Stimulated activated CD8-positive, alpha-beta memory T cell treated with anti-CD3 and anti-CD28 coated beads, Interleukin-2, amount 100 ng/mL, for 1 hour (primary cell): ENCODE data around the gene CEACAM3.
"Not testable (repeated sequence)": the region's sequence is repeated elsewhere in the genome, so short reads cannot be mapped to it uniquely, and the experiment has no call there.

Experiments used
- DNase-seq, 2 donors: peaks; one replicate each; pipeline ENCODE4 v3.0.0-alpha.2; 2020; ENCODE audit warnings: low read depth in 2 of 2

Gene CEACAM3

DNA sequence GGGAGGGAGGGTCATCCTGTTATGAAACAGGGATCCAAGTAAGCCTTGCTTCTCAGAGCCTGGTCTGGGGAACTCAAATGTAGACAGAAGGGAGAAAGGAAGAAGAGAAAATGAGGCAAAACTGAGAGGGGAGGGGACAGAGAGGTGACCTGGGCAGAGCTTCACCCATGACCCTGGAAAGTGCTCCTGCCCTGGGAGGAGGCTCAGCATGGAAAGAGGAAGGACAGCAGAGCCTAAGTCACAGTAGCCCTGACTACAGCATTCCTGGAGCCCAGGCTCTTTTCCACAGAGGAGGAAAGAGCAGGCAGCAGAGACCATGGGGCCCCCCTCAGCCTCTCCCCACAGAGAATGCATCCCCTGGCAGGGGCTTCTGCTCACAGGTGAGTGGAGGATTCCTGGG lies at the start of gene CEACAM3:
TSS of gene CEACAM3 (plus strand) at position 226 of the 400 bp plus-strand sequence. CDS start at position 317, 91 bp downstream.
- no peak for DNase-seq

GRCh38 chr19:41746593-41747227 lies 49.7 kb upstream of the CEACAM3 start:
- DNase-seq = peak in 1 of 2 donors; percentile 8

GRCh38 chr19:41748012-41748411 lies 48.4 kb upstream of the CEACAM3 start:
- DNase-seq = no peak

DNA sequence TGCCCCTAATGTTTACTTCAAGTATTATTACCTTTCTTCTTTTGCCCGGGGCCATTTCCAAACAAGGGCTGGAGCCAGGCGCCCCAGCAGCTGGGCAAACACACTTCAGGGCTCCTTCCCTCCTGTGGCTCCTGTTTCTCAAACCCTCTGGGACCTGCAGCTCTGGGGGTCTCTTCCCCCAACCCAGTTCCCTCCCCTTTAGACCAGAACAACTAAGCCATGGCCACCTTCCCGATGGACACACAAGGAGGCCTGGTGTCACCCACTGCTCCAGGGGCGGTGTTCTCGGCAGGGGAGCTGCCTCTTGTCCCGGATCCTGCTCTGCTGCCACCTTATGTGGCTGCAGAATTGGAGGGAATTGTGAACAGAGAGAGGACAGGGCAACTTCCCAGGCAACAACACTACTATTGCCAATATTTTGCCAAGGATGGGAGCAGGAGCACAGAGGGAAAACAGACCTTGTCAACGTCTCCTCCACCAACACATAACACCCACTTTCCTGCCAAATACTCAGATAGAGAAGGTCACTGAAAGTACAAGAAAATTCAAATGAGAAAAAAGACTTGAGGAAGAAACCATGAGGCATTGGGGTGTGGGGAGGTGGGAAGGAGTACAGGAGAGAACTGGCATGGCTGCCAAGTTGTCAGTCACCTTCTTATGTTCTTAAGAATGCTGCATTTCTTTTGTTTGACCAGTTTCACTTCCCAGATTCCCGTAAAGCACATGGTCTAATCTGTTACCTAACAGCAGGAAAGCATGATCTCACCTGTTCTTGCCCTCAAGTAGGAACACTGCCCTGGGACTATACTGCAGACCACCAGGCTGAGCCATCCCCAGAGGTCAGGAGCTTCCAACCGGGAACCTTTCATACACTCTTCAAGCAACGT lies 45.9 kb upstream of the CEACAM3 start:
- DNase-seq = not testable (repeated sequence)

DNA sequence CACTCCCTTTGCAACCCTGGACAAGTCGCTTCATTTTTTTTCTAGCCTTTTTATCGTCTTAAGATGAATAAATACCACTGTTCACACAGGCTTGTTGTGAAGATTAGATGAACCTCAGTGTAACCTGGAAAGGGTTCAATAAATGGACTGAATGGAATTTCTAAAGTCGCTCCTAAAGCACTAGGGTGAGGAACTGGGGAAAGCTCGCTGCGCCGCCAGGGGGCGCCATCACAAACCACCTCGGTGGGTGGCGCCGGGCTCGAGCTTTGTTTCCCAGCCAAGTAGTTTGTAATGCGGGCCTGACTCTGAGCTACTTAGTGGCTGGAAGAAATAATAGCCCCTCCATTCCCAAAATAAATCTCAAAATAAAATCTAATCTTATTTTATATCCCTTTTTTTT lies 43.2 kb upstream of the CEACAM3 start:
- DNase-seq = peak; percentile 34 to 67

GRCh38 chr19:41753936-41754529 lies 42.4 kb upstream of the CEACAM3 start:
- DNase-seq = peak; percentile 48 to 49

DNA sequence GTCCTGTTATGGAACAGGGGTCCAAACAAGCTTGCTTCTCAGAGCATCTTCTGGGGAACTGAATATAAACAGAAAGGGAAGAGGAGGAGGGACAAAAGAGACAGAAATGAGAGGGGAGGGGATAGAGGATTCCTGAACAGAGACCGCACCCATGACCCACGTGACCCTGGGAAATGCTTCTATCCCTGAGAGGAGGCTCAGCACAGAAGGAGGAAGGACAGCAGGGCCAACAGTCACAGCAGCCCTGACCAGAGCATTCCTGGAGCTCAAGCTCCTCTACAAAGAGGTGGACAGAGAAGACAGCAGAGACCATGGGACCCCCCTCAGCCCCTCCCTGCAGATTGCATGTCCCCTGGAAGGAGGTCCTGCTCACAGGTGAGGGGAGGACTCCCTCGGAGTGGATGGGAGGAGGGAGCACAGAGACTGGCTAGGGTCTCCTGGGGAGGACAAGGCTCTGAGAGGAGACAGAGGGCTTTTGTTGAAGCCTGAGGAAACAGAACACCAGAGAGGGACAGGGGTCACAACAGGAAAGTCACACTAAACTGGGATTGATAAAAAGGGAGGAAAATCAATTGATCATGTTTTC lies 41.0 kb upstream of the CEACAM3 start, which contains the start of gene CEACAM6:
TSS of gene CEACAM6 (plus strand) at position 203 of the 586 bp plus-strand sequence. CDS start at position 312, 109 bp downstream.
- DNase-seq = no peak

DNA sequence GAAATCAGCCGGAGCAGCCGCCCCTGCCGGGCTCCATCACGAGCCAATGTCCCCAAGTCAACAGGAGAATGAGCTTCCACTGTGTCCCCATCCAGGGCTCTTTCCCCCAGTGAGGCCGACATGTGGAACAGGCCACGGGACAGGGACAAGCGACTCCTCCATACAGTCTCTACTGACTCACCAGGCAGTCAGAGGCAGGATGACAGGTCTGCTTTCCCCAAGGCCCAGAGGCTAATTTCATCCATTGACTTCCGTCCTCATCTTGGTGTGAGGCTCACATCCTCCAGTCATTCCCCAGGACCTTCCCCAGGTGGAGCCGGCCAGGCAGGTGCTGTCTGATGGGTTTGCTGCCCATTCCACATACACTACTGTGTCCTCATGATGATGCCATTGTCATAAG lies 37.5 kb upstream of the CEACAM3 start:
- DNase-seq = no peak

- DNase-seq = no peak
Measured at GRCh38 chr19:41767115-41767514, 29.3 kb upstream of the CEACAM3 start.

DNA sequence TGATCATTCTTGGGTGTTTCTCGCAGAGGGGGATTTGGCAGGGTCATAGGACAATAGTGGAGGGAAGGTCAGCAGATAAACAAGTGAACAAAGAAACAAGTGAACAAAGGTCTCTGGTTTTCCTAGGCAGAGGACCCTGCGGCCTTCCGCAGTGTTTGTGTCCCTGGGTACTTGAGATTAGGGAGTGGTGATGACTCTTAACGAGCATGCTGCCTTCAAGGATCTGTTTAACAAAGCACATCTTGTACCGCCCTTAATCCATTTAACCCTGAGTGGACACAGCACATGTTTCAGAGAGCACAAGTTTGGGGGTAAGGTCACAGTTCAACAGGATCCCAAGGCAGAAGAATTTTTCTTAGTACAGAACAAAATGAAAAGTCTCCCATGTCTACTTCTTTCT lies 28.3 kb upstream of the CEACAM3 start:
- DNase-seq = not testable (repeated sequence)

DNA sequence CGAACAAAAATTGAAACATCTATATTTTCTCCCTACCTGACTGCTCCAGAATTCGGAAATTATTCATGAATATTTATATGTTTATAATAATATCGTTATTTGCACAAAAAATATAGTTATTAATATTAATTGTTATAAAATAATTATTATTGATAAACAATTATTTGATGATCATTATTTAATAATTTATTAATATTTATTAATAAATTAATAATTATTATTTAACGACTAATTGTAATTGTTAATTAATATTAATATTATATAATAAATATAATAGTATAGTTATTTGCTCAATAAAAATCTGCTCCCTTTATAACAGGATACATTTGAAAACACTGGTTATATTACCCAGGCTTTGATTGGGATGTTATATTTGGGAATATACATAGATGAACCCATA lies 26.8 kb upstream of the CEACAM3 start:
- DNase-seq = no peak

DNA sequence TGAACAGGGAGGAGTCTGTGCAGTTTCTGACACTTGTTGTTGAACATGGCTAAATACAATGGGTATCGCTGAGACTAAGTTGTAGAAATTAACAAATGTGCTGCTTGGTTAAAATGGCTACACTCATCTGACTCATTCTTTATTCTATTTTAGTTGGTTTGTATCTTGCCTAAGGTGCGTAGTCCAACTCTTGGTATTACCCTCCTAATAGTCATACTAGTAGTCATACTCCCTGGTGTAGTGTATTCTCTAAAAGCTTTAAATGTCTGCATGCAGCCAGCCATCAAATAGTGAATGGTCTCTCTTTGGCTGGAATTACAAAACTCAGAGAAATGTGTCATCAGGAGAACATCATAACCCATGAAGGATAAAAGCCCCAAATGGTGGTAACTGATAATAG lies 25.0 kb upstream of the CEACAM3 start:
- DNase-seq = no peak

DNA sequence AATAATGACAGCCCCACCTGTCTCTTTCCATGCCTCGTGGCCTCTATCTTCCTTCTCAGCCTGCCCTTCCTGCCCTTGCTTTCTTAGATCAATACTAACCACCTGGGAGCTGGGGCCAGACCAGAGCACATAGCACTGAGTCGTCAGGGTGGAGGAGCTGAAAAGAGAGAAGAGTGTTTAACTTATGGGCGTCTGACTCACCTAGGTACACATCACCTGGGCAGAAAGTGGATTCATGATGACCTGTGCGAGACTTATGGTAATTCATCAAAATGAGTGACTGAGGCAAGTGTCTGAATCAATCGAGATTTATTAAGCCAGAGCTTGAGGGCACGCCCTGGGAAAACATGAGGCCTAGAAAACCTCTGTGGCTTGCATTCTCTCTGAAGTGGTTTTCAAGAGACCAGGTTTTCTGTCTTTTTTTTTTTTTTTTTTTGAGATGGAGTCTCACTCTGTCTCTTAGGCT lies 21.8 kb upstream of the CEACAM3 start:
- DNase-seq = peak in 1 of 2 donors; percentile 18

- DNase-seq = no peak
Measured at GRCh38 chr19:41776700-41777099, 19.7 kb upstream of the CEACAM3 start.

GRCh38 chr19:41783612-41784011 lies 12.8 kb upstream of the CEACAM3 start:
- DNase-seq = no peak

GRCh38 chr19:41784312-41784711 lies 12.1 kb upstream of the CEACAM3 start:
- DNase-seq = no peak

GRCh38 chr19:41784743-41785142 lies 11.6 kb upstream of the CEACAM3 start:
- no peak for DNase-seq

DNA sequence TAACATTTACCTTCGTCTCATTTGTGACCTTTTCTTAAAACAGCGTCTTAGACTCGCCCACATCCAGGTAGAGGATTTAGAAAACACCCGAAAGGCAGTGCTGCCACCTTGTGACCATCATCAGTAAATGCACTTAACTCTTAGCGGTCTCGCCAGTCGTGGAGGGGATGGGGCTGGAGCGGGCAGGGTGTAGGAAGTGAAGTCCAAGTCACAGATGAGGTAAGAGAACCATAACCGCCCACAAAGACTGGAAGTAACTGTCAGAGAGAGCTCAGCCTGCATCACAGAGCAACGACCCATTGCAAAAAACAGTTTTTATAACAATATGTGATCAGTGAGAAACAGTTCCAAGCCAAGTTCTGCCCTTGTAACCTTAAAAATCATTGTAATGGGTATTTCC lies 10.7 kb upstream of the CEACAM3 start:
- peak; percentile 37 to 40 for DNase-seq

DNA sequence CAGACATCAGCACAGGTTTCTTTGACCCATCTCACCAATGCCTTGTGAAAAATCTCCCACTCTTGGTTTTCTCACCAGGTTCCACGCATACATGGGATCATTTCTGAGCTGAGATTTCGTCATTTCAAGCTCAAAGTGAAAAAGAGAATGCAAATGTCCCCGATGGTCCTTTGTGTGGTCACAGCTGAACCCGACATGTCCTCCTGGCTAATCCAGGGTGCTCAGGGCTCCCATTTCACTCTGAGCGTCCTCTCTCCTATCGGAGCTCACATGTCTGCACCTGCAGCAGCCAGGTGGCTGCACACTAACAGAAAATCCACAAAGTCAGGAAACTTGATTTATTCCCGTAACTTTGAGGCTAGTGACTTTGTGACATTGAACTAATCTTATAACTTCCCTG lies 9.3 kb upstream of the CEACAM3 start:
- no peak for DNase-seq

- not testable (repeated sequence) for DNase-seq
Measured at GRCh38 chr19:41788518-41788917, 7.9 kb upstream of the CEACAM3 start.

DNA sequence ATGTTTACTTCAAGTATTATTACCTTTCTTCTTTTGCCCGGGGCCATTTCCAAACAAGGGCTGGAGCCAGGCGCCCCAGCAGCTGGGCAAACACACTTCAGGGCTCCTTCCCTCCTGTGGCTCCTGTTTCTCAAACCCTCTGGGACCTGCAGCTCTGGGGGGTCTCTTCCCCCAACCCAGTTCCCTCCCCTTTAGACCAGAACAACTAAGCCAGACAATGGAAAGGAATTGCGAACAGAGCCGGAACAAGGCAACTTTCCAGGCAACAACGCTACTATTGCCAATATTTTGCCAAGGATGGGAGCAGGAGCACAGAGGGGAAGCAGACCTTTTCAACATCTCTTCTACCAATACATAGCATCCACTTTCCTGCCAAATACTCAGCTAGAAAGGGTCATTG lies 7.3 kb upstream of the CEACAM3 start:
- DNase-seq = not testable (repeated sequence)
